Mucosa of descending colon (tissue), 3 donors: ENCODE results near the gene NT5C1B. TPM values are rescaled to one million over a fixed set of nuclear protein-coding genes. Genes with fewer than 3 reads are reported as not detected.

Experiments
- ATAC-seq: fragments of 200-7000 bp; cut with Tn5 transposase; one replicate; pipeline ENCODE4 v1.9.1; 2020; ENCODE audit warnings: mild to moderate bottlenecking, moderate library complexity
- DNase-seq, 3 donors: peaks; one replicate each; pipeline ENCODE4 v3.0.0-alpha.2; 2020
- H3K36me3 ChIP-seq: fragments of 200-600 bp; one replicate; pipeline ENCODE4 v1.8.0; 2021; ENCODE audit warnings: low read depth, mild to moderate bottlenecking
- H3K4me1 ChIP-seq: fragments of 200-600 bp; one replicate; pipeline ENCODE4 v1.8.0; 2021; ENCODE audit warnings: low read depth, mild to moderate bottlenecking
- H3K4me3 ChIP-seq: fragments of 200-600 bp; one replicate; pipeline ENCODE4 v1.8.0; 2021; ENCODE audit warnings: mild to moderate bottlenecking
- H3K9me3 ChIP-seq: fragments of 200-600 bp; one replicate; pipeline ENCODE4 v1.8.0; 2021; ENCODE audit warnings: mild to moderate bottlenecking
- CTCF ChIP-seq: fragments of 200-600 bp; IDR thresholded peaks from one replicate; pipeline ENCODE4 v1.8.0; 2022; ENCODE audit warnings: antibody characterized with exemption, mild to moderate bottlenecking
- intact Hi-C, 2 donors: fragments of 100-400 bp; cut with DNase I in 1 of 2; cut with micrococcal nuclease in 1 of 2; formaldehyde crosslinking; loops; one replicate each; pipeline versions ENCODE4 v1.11.0 to v1.11.1; 2022; cut with DNase I, micrococcal nuclease
- total RNA-seq, 3 donors: library from RNA; stranded (reverse); fragmentation: NEBNext Ultra II Directional in 2 of 3; extraction: Animal tissue kit (Norgen Biotek cat#: 25700) in 2 of 3; gene quantifications; one replicate each; pipeline versions ENCODE4 v1.2.1 to v1.2.4, GENCODE V29; 2021 to 2023
- donor health status: DM: no; HTN: no; CAD: no; lungs with moderate emphysema.
- donor health status: DM: no; HTN: no; CAD: no.
- donor health status: DM: no; HTN: yes; CAD: no.

NT5C1B gene
- total RNA-seq, 3 donors from 2014 or later = not detected

- no peak for TF ChIP-seq CTCF
- no peak for DNase-seq
- H3K9me3 ChIP-seq = no peaks in the 10 kb centered on the region
- no peak for ATAC-seq
- intact Hi-C loops = no loop called here
- no peak overlapping the region for H3K4me3 ChIP-seq
- no peaks in the 10 kb centered on the region for H3K4me1 ChIP-seq
- H3K36me3 ChIP-seq = no peaks in the 10 kb centered on the region
Measured at GRCh38 chr2:18626958-18627650, 37.7 kb upstream of the NT5C1B start.

- no peak for ATAC-seq
- H3K4me1 ChIP-seq = no peaks in the 10 kb centered on the region
- no peaks in the 10 kb centered on the region for H3K36me3 ChIP-seq
- no peak overlapping the region for H3K4me3 ChIP-seq
- no peak for TF ChIP-seq CTCF
- intact Hi-C loops = no loop called here
- no peak for DNase-seq
- H3K9me3 ChIP-seq = no peaks in the 10 kb centered on the region
Measured at GRCh38 chr2:18626256-18626668, 36.9 kb upstream of the NT5C1B start.

GRCh38 chr2:18625563-18625962 is 36.2 kb upstream of the NT5C1B start:
- Histone ChIP-seq H3K36me3 (no peaks in the 10 kb centered on the region), H3K4me1 (no peaks in the 10 kb centered on the region), H3K9me3 (no peaks in the 10 kb centered on the region), H3K4me3 (no peak overlapping the region)
- intact Hi-C loops = no loop called here
- no peak for TF ChIP-seq CTCF
- DNase-seq (no peak), ATAC-seq (no peak)

GRCh38 chr2:18623782-18624181 is 34.4 kb upstream of the NT5C1B start:
- no peak for TF ChIP-seq CTCF
- Histone ChIP-seq H3K36me3 (no peaks in the 10 kb centered on the region), H3K4me1 (no peaks in the 10 kb centered on the region), H3K4me3 (no peak overlapping the region), H3K9me3 (no peaks in the 10 kb centered on the region)
- no peak for DNase-seq
- no peak for ATAC-seq
- intact Hi-C loops = no loop called here

GRCh38 chr2:18620867-18621632 is 31.7 kb upstream of the NT5C1B start:
- intact Hi-C loops = no loop called here
- no peak for TF ChIP-seq CTCF
- H3K9me3 ChIP-seq = peaks cover 2% of the 10 kb centered on the region
- H3K4me3 ChIP-seq = no peak overlapping the region
- H3K4me1 ChIP-seq = no peaks in the 10 kb centered on the region
- ATAC-seq (no peak), DNase-seq (no peak)
- H3K36me3 ChIP-seq = no peaks in the 10 kb centered on the region
